GM19455 (cell line): ENCODE results near the gene TOX3.

Source experiments
- ATAC-seq: cut with Tn5 transposase; IDR thresholded peaks from one replicate; pipeline ENCODE4 v1.9.1; 2021; ENCODE audit not compliant: unreplicated experiment

TOX3 gene

GRCh38 chr16:52494145-52494544, 52.8 kb downstream of the TOX3 start:
- ATAC-seq: no peak

- no peak for ATAC-seq
Measured at GRCh38 chr16:52492789-52493357, 54.1 kb downstream of the TOX3 start.

- ATAC-seq: no peak
Measured at GRCh38 chr16:52491216-52491615, 55.7 kb downstream of the TOX3 start.

- ATAC-seq: no peak
Measured at GRCh38 chr16:52489894-52490293, 57.0 kb downstream of the TOX3 start.

GRCh38 chr16:52488837-52489289, 58.1 kb downstream of the TOX3 start:
- no peak for ATAC-seq

DNA sequence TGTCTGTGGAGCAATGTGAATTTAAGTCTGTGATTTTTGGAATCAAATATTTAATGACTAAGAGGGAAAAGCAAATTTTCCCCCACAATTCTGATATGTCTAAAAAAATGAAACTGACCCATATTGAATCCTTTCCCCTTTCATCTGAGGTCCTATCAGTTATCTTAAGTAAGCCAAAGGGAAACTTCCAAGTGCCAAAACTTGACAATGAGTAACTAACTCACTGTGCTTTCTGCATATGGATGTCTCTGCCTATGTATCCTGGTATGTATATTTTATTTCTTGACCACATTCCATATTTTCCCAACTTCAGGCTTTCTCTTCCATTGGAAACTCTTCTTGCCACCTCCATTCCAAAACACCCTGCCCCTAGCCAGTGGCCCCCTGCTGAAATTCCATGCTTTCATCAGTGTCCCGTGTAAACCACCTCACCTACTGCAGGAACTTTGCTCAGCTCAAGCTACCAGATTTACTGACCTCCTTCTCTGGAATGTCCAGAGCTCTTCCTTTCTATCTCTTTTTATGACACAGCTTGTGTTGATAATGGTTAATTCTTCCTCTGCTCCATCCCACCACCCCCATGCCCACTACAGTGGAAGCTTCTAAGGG, 59.0 kb downstream of the TOX3 start:
- ATAC-seq: no peak

DNA sequence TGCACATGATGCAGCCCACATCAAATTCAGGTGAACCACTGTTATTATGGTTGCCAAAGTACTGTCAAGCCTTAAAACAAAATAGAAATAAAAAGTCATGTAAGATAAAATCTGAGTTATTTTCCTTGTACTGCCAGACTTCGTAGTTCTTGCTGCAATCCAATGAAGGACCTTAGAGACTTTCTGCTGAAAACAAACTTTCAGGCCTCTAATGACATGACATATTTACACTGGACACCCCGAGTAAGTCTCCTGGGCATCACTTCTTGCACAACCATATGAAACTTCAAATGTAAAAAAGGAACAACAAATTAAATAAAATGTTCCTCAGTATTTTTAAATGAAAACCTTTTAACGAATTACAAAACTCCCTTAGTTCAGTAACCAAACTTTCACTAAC, 66.7 kb downstream of the TOX3 start:
- no peak for ATAC-seq

- no peak for ATAC-seq
Measured at GRCh38 chr16:52476111-52476510, 70.8 kb downstream of the TOX3 start.

DNA sequence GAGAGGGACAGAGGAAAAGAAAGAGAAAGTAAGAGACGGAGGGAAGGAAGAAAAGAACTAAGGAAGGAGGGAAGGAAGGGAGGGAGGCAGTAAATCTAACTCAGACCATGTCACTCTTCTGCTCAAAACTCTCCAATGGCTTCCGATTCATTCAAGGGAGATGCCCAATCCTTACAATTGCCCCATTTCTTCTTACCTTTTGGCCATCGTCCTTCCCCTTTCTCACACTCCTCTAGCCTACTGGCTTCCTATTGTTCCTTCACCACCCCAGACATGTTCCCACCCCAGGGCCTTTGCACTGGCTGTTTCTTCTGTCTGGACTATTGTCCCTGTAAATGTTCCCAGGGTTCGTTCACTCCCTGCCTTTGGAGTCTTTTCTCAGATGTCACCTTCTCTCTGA, 72.3 kb downstream of the TOX3 start:
- no peak for ATAC-seq

- no peak for ATAC-seq
Measured at GRCh38 chr16:52473096-52473495, 73.8 kb downstream of the TOX3 start.

GRCh38 chr16:52471650-52472370, 75.1 kb downstream of the TOX3 start:
- no peak for ATAC-seq

GRCh38 chr16:52470585-52470984, 76.4 kb downstream of the TOX3 start:
- no peak for ATAC-seq

DNA sequence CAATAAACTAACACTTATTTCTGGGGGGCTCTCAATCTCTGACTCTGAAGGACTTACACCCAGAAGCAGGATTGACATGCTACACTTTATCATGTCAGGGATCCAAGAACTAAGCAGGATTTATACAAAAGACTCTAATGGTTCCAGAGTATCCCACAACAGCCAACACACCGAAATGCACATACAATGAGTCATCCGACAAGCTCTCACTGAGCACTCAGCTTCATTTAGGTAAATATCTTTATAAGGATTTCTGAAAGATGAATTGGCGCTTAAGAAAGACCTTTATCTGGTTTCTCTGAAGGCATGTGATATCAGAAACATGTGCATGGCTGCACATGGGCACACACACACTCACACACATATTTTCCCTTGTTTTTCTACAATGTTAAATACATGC, 77.2 kb downstream of the TOX3 start:
- no peak for ATAC-seq

DNA sequence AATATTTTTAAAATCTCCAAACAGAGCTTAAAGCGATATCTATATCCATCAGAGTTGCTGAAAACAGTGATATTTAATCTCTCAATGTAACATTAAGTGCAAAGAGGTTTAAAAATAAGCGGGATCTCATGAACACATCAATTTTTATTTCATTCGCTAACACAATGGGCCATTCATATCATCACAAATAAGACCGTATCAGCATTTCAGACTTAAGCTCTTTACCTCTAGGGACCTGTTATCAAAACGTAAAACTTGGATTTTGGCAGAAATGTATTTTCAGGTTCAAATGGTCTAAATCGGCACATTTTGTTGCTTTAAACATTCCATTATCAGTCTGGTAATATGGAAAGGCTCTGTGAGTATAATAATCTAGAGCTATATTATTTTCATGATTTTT, 77.9 kb downstream of the TOX3 start:
- no peak for ATAC-seq

DNA sequence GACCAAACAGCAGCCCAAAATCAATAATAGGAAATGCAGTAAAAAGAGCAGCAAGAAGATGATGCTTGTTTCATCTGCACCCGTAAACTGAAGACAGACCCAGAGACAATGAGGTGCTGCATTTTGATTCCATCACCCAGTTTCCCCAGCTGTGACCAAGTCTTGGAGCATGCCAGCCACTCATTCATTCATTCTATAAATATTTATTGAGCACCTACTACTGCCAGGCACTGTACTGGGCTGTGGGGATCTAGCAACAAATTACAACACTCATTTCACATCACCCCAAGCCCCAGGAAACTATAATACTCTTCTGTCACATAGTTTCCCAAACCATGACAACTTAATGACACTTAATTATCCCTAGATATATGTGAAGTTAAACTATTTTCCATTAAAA, 79.2 kb downstream of the TOX3 start:
- ATAC-seq: no peak

DNA sequence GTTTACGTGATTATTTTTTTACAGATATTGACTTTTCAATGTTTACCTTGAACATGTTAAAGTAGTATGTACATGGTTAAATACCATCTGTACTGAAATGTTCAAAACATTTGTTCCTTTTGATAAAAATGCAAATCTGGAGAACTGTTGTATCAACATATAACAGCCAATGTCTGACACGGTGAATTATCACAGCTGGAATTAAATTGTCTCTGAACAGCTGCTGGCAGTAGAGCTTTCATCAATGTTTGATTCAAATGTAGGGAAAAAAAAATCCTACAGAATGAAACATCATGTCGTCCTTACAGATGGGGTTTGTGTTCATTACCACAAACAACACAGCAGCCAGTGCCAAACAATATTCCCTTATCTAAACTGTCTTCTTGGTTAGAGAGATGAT, 79.9 kb downstream of the TOX3 start:
- no peak for ATAC-seq

GRCh38 chr16:52465711-52466267, 81.2 kb downstream of the TOX3 start:
- ATAC-seq: no peak

- no peak for ATAC-seq
Measured at GRCh38 chr16:52463904-52464303, 83.0 kb downstream of the TOX3 start.

DNA sequence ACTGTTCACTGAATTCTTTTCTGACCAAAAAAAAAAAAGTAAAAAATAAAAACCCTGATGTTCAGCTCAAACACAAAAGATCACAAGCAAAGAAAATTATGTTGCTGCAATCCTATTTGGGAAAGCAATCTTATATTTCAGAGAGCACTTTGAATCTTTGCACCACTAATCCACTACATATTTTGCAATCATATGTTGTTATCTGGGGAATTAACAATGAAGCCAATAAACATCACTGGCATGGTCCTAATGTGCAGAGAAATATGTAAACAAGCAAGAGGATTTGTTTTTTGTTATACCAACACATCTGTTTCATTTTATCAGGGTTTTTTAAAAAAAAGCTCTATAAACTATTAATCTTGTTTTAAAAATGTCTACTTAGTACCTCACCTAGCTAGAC, 84.1 kb downstream of the TOX3 start:
- ATAC-seq: no peak

DNA sequence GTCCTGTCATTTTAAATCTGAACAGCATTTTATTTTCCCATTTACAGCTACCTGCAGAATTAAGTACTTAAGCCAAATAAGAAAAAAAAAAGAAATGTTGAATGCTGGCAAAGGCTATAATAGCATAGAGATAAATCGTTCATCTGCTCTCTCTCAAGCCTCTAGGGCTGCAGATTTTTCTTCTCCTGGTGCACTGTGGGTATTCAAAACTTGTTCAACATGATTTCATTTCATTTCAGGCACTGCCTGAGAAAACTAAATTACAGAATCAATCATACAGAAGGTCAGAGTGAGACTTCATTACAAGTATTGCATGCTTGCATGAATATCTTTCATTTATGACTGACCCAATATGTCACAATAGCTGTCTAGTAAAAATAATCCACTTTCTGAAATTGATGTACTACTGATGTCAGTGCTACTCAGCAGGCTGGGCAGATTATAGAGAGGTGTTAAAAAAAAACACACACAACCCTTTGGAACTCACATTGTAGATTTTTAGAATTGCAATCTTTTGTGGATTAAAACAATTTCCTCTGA, 86.2 kb downstream of the TOX3 start:
- ATAC-seq: no peak

DNA sequence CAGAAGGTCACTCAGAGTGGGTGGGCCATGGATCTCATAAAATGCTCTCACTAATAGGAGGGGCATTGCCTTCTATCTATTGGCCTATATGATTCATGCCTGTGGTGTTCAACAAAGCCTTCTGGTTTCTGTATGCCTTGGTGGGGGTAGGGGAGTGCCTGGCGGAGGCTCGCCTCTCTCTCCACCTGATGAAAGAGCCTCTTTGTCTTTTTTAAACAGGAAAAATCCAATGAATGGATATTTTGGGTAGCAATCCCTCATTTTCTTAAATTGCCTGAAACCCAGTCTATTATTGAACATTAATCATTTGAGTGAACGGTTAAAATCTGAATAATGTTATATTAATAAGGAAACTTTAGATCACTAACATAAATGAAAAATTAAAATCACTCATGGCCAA, 90.6 kb downstream of the TOX3 start:
- ATAC-seq: no peak
